ENCODE results near the gene CTR9.

- TF ChIP-seq KLF16 (IDR thresholded peaks at IDR 0.05) (peak; percentile 24; the same call in 1 of the 2 replicates), RAD21 (CRISPR knock-in tag; conservative IDR thresholded peaks at IDR 0.05 in 1 of 2, IDR thresholded peaks at IDR 0.05 in 1 of 2) (no peak), POLR2A (conservative IDR thresholded peaks at IDR 0.05) (no peak), MTA2 (IDR thresholded peaks at IDR 0.05; ENCODE audit: low read depth) (no peak), PKNOX1 (IDR thresholded peaks at IDR 0.05) (no peak)
- TF ChIP-seq, protein P1, sequence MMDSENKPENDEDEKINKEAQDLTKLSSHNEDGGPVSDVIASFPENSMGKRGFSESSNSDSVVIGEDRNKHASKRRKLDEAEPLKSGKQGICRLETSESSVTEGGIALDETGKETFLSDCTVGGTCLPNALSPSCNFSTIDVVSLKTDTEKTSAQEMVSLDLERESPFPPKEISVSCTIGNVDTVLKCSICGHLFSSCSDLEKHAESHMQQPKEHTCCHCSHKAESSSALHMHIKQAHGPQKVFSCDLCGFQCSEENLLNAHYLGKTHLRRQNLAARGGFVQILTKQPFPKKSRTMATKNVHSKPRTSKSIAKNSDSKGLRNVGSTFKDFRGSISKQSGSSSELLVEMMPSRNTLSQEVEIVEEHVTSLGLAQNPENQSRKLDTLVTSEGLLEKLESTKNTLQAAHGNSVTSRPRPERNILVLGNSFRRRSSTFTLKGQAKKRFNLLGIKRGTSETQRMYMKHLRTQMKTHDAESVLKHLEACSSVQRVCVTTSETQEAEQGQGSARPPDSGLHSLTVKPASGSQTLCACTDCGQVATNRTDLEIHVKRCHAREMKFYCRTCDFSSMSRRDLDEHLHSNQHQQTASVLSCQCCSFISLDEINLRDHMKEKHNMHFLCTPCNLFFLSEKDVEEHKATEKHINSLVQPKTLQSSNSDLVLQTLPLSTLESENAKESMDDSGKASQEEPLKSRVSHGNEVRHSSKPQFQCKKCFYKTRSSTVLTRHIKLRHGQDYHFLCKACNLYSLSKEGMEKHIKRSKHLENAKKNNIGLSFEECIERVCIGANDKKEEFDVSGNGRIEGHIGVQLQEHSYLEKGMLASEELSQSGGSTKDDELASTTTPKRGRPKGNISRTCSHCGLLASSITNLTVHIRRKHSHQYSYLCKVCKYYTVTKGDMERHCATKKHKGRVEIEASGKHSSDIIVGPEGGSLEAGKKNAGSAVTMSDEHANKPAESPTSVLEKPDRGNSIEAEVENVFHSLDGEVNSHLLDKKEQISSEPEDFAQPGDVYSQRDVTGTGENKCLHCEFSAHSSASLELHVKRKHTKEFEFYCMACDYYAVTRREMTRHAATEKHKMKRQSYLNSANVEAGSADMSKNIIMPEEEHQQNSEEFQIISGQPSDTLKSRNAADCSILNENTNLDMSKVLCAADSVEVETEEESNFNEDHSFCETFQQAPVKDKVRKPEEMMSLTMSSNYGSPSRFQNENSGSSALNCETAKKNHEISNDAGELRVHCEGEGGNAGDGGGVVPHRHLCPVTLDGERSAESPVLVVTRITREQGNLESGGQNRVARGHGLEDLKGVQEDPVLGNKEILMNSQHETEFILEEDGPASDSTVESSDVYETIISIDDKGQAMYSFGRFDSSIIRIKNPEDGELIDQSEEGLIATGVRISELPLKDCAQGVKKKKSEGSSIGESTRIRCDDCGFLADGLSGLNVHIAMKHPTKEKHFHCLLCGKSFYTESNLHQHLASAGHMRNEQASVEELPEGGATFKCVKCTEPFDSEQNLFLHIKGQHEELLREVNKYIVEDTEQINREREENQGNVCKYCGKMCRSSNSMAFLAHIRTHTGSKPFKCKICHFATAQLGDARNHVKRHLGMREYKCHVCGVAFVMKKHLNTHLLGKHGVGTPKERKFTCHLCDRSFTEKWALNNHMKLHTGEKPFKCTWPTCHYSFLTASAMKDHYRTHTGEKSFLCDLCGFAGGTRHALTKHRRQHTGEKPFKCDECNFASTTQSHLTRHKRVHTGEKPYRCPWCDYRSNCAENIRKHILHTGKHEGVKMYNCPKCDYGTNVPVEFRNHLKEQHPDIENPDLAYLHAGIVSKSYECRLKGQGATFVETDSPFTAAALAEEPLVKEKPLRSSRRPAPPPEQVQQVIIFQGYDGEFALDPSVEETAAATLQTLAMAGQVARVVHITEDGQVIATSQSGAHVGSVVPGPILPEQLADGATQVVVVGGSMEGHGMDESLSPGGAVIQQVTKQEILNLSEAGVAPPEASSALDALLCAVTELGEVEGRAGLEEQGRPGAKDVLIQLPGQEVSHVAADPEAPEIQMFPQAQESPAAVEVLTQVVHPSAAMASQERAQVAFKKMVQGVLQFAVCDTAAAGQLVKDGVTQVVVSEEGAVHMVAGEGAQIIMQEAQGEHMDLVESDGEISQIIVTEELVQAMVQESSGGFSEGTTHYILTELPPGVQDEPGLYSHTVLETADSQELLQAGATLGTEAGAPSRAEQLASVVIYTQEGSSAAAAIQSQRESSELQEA (IDR thresholded peaks at IDR 0.05; ENCODE audit: low read depth), result no peak
- TF ChIP-seq, protein P2, sequence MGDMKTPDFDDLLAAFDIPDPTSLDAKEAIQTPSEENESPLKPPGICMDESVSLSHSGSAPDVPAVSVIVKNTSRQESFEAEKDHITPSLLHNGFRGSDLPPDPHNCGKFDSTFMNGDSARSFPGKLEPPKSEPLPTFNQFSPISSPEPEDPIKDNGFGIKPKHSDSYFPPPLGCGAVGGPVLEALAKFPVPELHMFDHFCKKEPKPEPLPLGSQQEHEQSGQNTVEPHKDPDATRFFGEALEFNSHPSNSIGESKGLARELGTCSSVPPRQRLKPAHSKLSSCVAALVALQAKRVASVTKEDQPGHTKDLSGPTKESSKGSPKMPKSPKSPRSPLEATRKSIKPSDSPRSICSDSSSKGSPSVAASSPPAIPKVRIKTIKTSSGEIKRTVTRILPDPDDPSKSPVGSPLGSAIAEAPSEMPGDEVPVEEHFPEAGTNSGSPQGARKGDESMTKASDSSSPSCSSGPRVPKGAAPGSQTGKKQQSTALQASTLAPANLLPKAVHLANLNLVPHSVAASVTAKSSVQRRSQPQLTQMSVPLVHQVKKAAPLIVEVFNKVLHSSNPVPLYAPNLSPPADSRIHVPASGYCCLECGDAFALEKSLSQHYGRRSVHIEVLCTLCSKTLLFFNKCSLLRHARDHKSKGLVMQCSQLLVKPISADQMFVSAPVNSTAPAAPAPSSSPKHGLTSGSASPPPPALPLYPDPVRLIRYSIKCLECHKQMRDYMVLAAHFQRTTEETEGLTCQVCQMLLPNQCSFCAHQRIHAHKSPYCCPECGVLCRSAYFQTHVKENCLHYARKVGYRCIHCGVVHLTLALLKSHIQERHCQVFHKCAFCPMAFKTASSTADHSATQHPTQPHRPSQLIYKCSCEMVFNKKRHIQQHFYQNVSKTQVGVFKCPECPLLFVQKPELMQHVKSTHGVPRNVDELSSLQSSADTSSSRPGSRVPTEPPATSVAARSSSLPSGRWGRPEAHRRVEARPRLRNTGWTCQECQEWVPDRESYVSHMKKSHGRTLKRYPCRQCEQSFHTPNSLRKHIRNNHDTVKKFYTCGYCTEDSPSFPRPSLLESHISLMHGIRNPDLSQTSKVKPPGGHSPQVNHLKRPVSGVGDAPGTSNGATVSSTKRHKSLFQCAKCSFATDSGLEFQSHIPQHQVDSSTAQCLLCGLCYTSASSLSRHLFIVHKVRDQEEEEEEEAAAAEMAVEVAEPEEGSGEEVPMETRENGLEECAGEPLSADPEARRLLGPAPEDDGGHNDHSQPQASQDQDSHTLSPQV (IDR thresholded peaks at IDR 0.05), result no peak
These were observed 6.8 kb upstream of the CTR9 start for GRCh38 chr11:10744206-10744605.
